Measurements from ENCODE around the gene PTPRG.

Gene PTPRG

GRCh38 chr3:62119139-62119538 is 557.8 kb downstream of the PTPRG start:
- DNase-seq (ENCODE audit: low read depth): no peak

GRCh38 chr3:62122819-62123218 is 561.4 kb downstream of the PTPRG start:
- DNase-seq (ENCODE audit: low read depth): no peak

GRCh38 chr3:62125380-62125779 is 564.0 kb downstream of the PTPRG start:
- no peak for DNase-seq (ENCODE audit: low read depth)

- no peak for DNase-seq (ENCODE audit: low read depth)
Measured at GRCh38 chr3:62127116-62127515, 565.7 kb downstream of the PTPRG start.

- no peak for DNase-seq (ENCODE audit: low read depth)
Measured at GRCh38 chr3:62128051-62128450, 566.7 kb downstream of the PTPRG start.

GRCh38 chr3:62128681-62129080 is 567.3 kb downstream of the PTPRG start:
- no peak for DNase-seq (ENCODE audit: low read depth)

GRCh38 chr3:62131050-62131449 is 569.7 kb downstream of the PTPRG start:
- DNase-seq (ENCODE audit: low read depth): no peak

GRCh38 chr3:62131620-62132019 is 570.2 kb downstream of the PTPRG start:
- no peak for DNase-seq (ENCODE audit: low read depth)

- no peak for DNase-seq (ENCODE audit: low read depth)
Measured at GRCh38 chr3:62132027-62132602, 570.7 kb downstream of the PTPRG start.

- DNase-seq (ENCODE audit: low read depth): no peak
Measured at GRCh38 chr3:62133015-62133414, 571.6 kb downstream of the PTPRG start.

- DNase-seq (ENCODE audit: low read depth): no peak
Measured at GRCh38 chr3:62134061-62134496, 572.7 kb downstream of the PTPRG start.

- no peak for DNase-seq (ENCODE audit: low read depth)
Measured at GRCh38 chr3:62135741-62136140, 574.4 kb downstream of the PTPRG start.

GRCh38 chr3:62139957-62140356 is 578.6 kb downstream of the PTPRG start:
- no peak for DNase-seq (ENCODE audit: low read depth)

GRCh38 chr3:62142331-62143085 is 581.1 kb downstream of the PTPRG start:
- no peak for DNase-seq (ENCODE audit: low read depth)

GRCh38 chr3:62143843-62144450 is 582.6 kb downstream of the PTPRG start:
- DNase-seq (ENCODE audit: low read depth): no peak

GRCh38 chr3:62144482-62144881 is 583.1 kb downstream of the PTPRG start:
- DNase-seq (ENCODE audit: low read depth): no peak

- no peak for DNase-seq (ENCODE audit: low read depth)
Measured at GRCh38 chr3:62145086-62145757, 583.9 kb downstream of the PTPRG start.

GRCh38 chr3:62149539-62149938 is 588.2 kb downstream of the PTPRG start:
- no peak for DNase-seq (ENCODE audit: low read depth)

GRCh38 chr3:62149962-62150361 is 588.6 kb downstream of the PTPRG start:
- no peak for DNase-seq (ENCODE audit: low read depth)

GRCh38 chr3:62151591-62151990 is 590.2 kb downstream of the PTPRG start:
- DNase-seq (ENCODE audit: low read depth): no peak

GRCh38 chr3:62153231-62153630 is 591.9 kb downstream of the PTPRG start:
- no peak for DNase-seq (ENCODE audit: low read depth)

- DNase-seq (ENCODE audit: low read depth): no peak
Measured at GRCh38 chr3:62154457-62155148, 593.2 kb downstream of the PTPRG start.
